PC-9 (cell line): ENCODE measurements around the gene MLF2.

Source experiments
- EZH2 ChIP-seq: fragments of 200-600 bp; sonication (generic); IDR thresholded peaks from 2 replicates; pipeline ENCODE4 v1.8.0; 2017; ENCODE audit warnings: antibody characterized with exemption, low read depth
- TF ChIP-seq, protein P1 (sequence below): fragments of 200-600 bp; sonication (generic); conservative IDR thresholded peaks from 2 replicates; pipeline ENCODE4 v1.6.1; 2017; ENCODE audit warnings: mixed run types, antibody characterized with exemption, mild to moderate bottlenecking, moderate library complexity

DNA sequence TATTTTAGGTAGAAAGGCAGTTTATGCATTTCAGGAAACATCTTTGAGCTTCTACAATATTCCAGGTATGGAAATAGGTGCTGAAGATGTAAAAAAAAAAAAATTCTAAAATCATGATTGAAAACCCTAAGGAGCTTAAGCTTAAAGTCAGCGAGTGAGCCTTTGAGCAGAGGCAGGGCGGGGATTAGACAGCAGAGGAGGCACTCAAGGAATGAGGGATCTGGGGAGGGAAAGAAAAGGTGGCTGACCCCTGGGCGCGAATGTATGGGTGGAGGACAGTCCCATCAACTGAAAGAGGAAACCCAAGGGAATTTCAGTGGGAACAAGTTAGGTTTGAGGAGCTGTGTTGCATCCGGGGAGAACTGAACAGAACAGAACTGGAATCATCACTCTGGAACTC, 6.8 kb upstream of the MLF2 start:
- TF ChIP-seq, protein P1, sequence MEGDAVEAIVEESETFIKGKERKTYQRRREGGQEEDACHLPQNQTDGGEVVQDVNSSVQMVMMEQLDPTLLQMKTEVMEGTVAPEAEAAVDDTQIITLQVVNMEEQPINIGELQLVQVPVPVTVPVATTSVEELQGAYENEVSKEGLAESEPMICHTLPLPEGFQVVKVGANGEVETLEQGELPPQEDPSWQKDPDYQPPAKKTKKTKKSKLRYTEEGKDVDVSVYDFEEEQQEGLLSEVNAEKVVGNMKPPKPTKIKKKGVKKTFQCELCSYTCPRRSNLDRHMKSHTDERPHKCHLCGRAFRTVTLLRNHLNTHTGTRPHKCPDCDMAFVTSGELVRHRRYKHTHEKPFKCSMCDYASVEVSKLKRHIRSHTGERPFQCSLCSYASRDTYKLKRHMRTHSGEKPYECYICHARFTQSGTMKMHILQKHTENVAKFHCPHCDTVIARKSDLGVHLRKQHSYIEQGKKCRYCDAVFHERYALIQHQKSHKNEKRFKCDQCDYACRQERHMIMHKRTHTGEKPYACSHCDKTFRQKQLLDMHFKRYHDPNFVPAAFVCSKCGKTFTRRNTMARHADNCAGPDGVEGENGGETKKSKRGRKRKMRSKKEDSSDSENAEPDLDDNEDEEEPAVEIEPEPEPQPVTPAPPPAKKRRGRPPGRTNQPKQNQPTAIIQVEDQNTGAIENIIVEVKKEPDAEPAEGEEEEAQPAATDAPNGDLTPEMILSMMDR: no peak
- no peak for TF ChIP-seq EZH2
